HG03159 (cell line): Measurements from ENCODE around the gene CDH13.

Experiments
- ATAC-seq: cut with Tn5 transposase; IDR thresholded peaks from one replicate; pipeline ENCODE4 v1.9.1; 2021; ENCODE audit warnings: mild to moderate bottlenecking, moderate library complexity; ENCODE audit not compliant: unreplicated experiment

CDH13 gene

GRCh38 chr16:83312015-83312717 is 685.4 kb downstream of the CDH13 start:
- ATAC-seq = no peak

GRCh38 chr16:83312718-83313245 is 686.0 kb downstream of the CDH13 start:
- no peak for ATAC-seq

GRCh38 chr16:83315271-83315670 is 688.5 kb downstream of the CDH13 start:
- ATAC-seq = no peak

- no peak for ATAC-seq
Observed at GRCh38 chr16:83316458-83316857, 689.7 kb downstream of the CDH13 start.

- ATAC-seq = no peak
Observed at GRCh38 chr16:83318390-83318789, 691.6 kb downstream of the CDH13 start.

GRCh38 chr16:83328936-83329335 is 702.2 kb downstream of the CDH13 start:
- ATAC-seq = no peak

- no peak for ATAC-seq
Observed at GRCh38 chr16:83329441-83329840, 702.7 kb downstream of the CDH13 start.

- ATAC-seq = no peak
Observed at GRCh38 chr16:83330251-83330650, 703.5 kb downstream of the CDH13 start.

- ATAC-seq = no peak
Observed at GRCh38 chr16:83335076-83335475, 708.3 kb downstream of the CDH13 start.

GRCh38 chr16:83336603-83337002 is 709.8 kb downstream of the CDH13 start:
- no peak for ATAC-seq

GRCh38 chr16:83338138-83338537 is 711.4 kb downstream of the CDH13 start:
- no peak for ATAC-seq

- no peak for ATAC-seq
Observed at GRCh38 chr16:83338941-83339340, 712.2 kb downstream of the CDH13 start.

GRCh38 chr16:83343935-83344366 is 717.2 kb downstream of the CDH13 start:
- ATAC-seq = no peak

GRCh38 chr16:83345846-83346640 is 719.3 kb downstream of the CDH13 start:
- no peak for ATAC-seq

GRCh38 chr16:83348991-83349390 is 722.2 kb downstream of the CDH13 start:
- ATAC-seq = no peak

- ATAC-seq = no peak
Observed at GRCh38 chr16:83350481-83350880, 723.7 kb downstream of the CDH13 start.

GRCh38 chr16:83351846-83352245 is 725.1 kb downstream of the CDH13 start:
- ATAC-seq = no peak

GRCh38 chr16:83353241-83353640 is 726.5 kb downstream of the CDH13 start:
- ATAC-seq = no peak

GRCh38 chr16:83354015-83354414 is 727.2 kb downstream of the CDH13 start:
- no peak for ATAC-seq

GRCh38 chr16:83355570-83356218 is 728.9 kb downstream of the CDH13 start:
- no peak for ATAC-seq

- ATAC-seq = peak; percentile 92
Observed at GRCh38 chr16:83356266-83356665, 729.5 kb downstream of the CDH13 start.

GRCh38 chr16:83356986-83357385 is 730.2 kb downstream of the CDH13 start:
- ATAC-seq = no peak
